H9 (cell line): ENCODE results near the gene OR10D3. TPM values are rescaled to one million over a fixed set of nuclear protein-coding genes. Genes with fewer than 3 reads are reported as not detected.

Experiments
- DNase-seq: peaks from one replicate; pipeline ENCODE4 v3.0.0-alpha.2; 2017
- H2AFZ ChIP-seq: one replicate; pipeline ENCODE4 v1.6.1; 2013; ENCODE audit warnings: mild to moderate bottlenecking, low read length, control low read depth, moderate library complexity
- H2AK5ac ChIP-seq: 2 replicates; pipeline ENCODE4 v1.6.1; 2013; ENCODE audit warnings: low read length, control low read depth, mixed read lengths; ENCODE audit not compliant: insufficient read length
- H2BK120ac ChIP-seq: one replicate; pipeline ENCODE4 v1.6.1; 2013; ENCODE audit warnings: low read depth, mild to moderate bottlenecking, low read length, control low read depth, inconsistent platforms; ENCODE audit not compliant: poor library complexity, severe bottlenecking
- H2BK12ac ChIP-seq: 2 replicates; pipeline ENCODE4 v1.6.1; 2013; ENCODE audit warnings: low read length, control low read depth, mixed read lengths, low read depth; ENCODE audit not compliant: insufficient read length
- H2BK15ac ChIP-seq: 2 replicates; pipeline ENCODE4 v1.6.1; 2013; ENCODE audit warnings: low read depth, low read length, control low read depth
- H2BK20ac ChIP-seq: one replicate; pipeline ENCODE4 v1.6.1; 2013; ENCODE audit warnings: low read depth, mild to moderate bottlenecking, low read length, control low read depth, inconsistent platforms; ENCODE audit not compliant: poor library complexity, severe bottlenecking
- H2BK5ac ChIP-seq: 2 replicates; pipeline ENCODE4 v1.6.1; 2013; ENCODE audit warnings: low read length, control low read depth, mixed read lengths; ENCODE audit not compliant: insufficient read length
- H3K14ac ChIP-seq: 2 replicates; pipeline ENCODE4 v1.6.1; 2013; ENCODE audit warnings: low read length, control low read depth; ENCODE audit not compliant: insufficient read depth
- H3K18ac ChIP-seq: 2 replicates; pipeline ENCODE4 v1.6.1; 2013; ENCODE audit warnings: low read depth, mild to moderate bottlenecking, mixed read lengths, low read length, control low read depth; ENCODE audit not compliant: insufficient read length
- H3K23ac ChIP-seq: 2 replicates; pipeline ENCODE4 v1.6.1; 2013; ENCODE audit warnings: low read length, control low read depth, mixed read lengths, low read depth; ENCODE audit not compliant: insufficient read length
- H3K23me2 ChIP-seq: 2 replicates; pipeline ENCODE4 v1.6.1; 2013; ENCODE audit warnings: low read depth, mild to moderate bottlenecking, mixed read lengths, low read length, control low read depth; ENCODE audit not compliant: insufficient read length, poor library complexity, severe bottlenecking
- H3K27ac ChIP-seq: 2 replicates; pipeline ENCODE4 v1.5.1; 2013; ENCODE audit warnings: low read length, control low read depth, mixed read lengths, low read depth; ENCODE audit not compliant: insufficient read length
- H3K27me3 ChIP-seq: 2 replicates; pipeline ENCODE4 v1.6.1; 2013; ENCODE audit warnings: low read length, control low read depth, inconsistent platforms; ENCODE audit not compliant: insufficient read depth
- H3K4ac ChIP-seq: 2 replicates; pipeline ENCODE4 v1.6.1; 2013; ENCODE audit warnings: low read depth, mild to moderate bottlenecking, control low read depth, inconsistent platforms, low read length, moderate library complexity
- H3K4me1 ChIP-seq: 2 replicates; pipeline ENCODE4 v1.6.1; 2013; ENCODE audit warnings: low read length, control low read depth, inconsistent platforms; ENCODE audit not compliant: insufficient read depth
- H3K4me2 ChIP-seq: 2 replicates; pipeline ENCODE4 v1.6.1; 2013; ENCODE audit warnings: low read length, control low read depth, mixed read lengths; ENCODE audit not compliant: insufficient read length, insufficient read depth
- H3K56ac ChIP-seq: 2 replicates; pipeline ENCODE4 v1.6.1; 2013; ENCODE audit warnings: low read depth, mild to moderate bottlenecking, mixed read lengths, low read length, control low read depth; ENCODE audit not compliant: insufficient read length
- H3K79me1 ChIP-seq: 2 replicates; pipeline ENCODE4 v1.6.1; 2013; ENCODE audit warnings: low read depth, mild to moderate bottlenecking, moderate library complexity, low read length, control low read depth, inconsistent platforms; ENCODE audit not compliant: insufficient read depth, poor library complexity, severe bottlenecking
- H3K79me2 ChIP-seq: 2 replicates; pipeline ENCODE4 v1.6.1; 2013; ENCODE audit warnings: low read length, control low read depth, inconsistent platforms; ENCODE audit not compliant: insufficient read depth
- H3K9ac ChIP-seq: 2 replicates; pipeline ENCODE4 v1.6.1; 2013; ENCODE audit warnings: low read length, control low read depth, mixed read lengths; ENCODE audit not compliant: insufficient read length; ENCODE audit errors: extremely low read depth
- H3K9me3 ChIP-seq: one replicate; pipeline ENCODE4 v1.6.1; 2013; ENCODE audit warnings: low read depth, low read length, inconsistent platforms; ENCODE audit not compliant: control insufficient read depth
- H3T11ph ChIP-seq: one replicate; pipeline ENCODE4 v1.6.1; 2013; ENCODE audit warnings: mild to moderate bottlenecking, low read length, control low read depth, inconsistent platforms
- H4K20me1 ChIP-seq: one replicate; pipeline ENCODE4 v1.6.1; 2013; ENCODE audit not compliant: control insufficient read depth, insufficient read length, insufficient read depth
- H4K5ac ChIP-seq: 2 replicates; pipeline ENCODE4 v1.6.1; 2013; ENCODE audit warnings: low read depth, mild to moderate bottlenecking, mixed read lengths, low read length, control low read depth; ENCODE audit not compliant: insufficient read length
- H4K8ac ChIP-seq: replicated peaks from 2 replicates; pipeline ENCODE4 v1.6.1; 2013; ENCODE audit warnings: low read length, control low read depth, mixed read lengths, low read depth; ENCODE audit not compliant: insufficient read length
- H4K91ac ChIP-seq: 2 replicates; pipeline ENCODE4 v1.6.1; 2013; ENCODE audit warnings: low read depth, mild to moderate bottlenecking, moderate library complexity, mixed read lengths, low read length, control low read depth; ENCODE audit not compliant: insufficient read length
- H3K27ac Mint-ChIP-seq, 3 experiments: 2 replicates in 2 of 3; 3 replicates in 1 of 3; pipeline ENCODE4 v1.8.0; 2020 to 2021; ENCODE audit warnings: mixed read lengths in 3 of 3, mild to moderate bottlenecking in 1 of 3, moderate library complexity in 1 of 3
- H3K27me3 Mint-ChIP-seq: 2 replicates; pipeline ENCODE4 v1.8.0; 2021; ENCODE audit warnings: low read depth, mild to moderate bottlenecking, moderate library complexity, mixed read lengths
- H3K36me3 Mint-ChIP-seq, 3 experiments: 2 replicates in 2 of 3; 3 replicates in 1 of 3; pipeline ENCODE4 v1.8.0; 2020 to 2021; ENCODE audit warnings: low read depth in 3 of 3, mixed read lengths in 3 of 3; ENCODE audit not compliant: insufficient read depth in 1 of 3
- H3K4me1 Mint-ChIP-seq, 2 experiments: 2 replicates each; pipeline ENCODE4 v1.8.0; 2020; ENCODE audit warnings: mixed read lengths in 2 of 2
- H3K4me3 Mint-ChIP-seq, 2 experiments: 2 replicates in 1 of 2; 3 replicates in 1 of 2; pipeline ENCODE4 v1.8.0; 2020 to 2021; ENCODE audit warnings: mild to moderate bottlenecking in 2 of 2, mixed read lengths in 2 of 2, moderate library complexity in 1 of 2
- H3K9me3 Mint-ChIP-seq, 2 experiments: 2 replicates in 1 of 2; 3 replicates in 1 of 2; pipeline ENCODE4 v1.8.0; 2020; ENCODE audit warnings: mild to moderate bottlenecking in 2 of 2, mixed read lengths in 2 of 2, moderate library complexity in 1 of 2
- CTCF ChIP-seq: fragments of 200-600 bp; sonication (generic); conservative IDR thresholded peaks from 3 replicates; pipeline ENCODE4 v1.8.0; 2021; ENCODE audit warnings: antibody characterized with exemption, mild to moderate bottlenecking
- WGBS: extraction: QIAGEN DNeasy Blood & Tissue Kit; methylation state at CpG from one replicate; pipeline ENCODE4 v1.1.7; 2013; ENCODE audit warnings: missing lambda C conversion rate, low lambda C conversion rate, mixed read lengths; ENCODE audit not compliant: insufficient read length; ENCODE audit errors: extremely low coverage; 5-methylcytosine and 5-hydroxymethylcytosine counted together
- total RNA-seq: library from RNA; stranded (reverse); gene quantifications from 2 replicates; pipeline ENCODE4 v1.2.1, GENCODE V29; 2021

Gene OR10D3
- total RNA-seq, 1 experiment from 2014 or later, result not detected

- Mint-ChIP-seq H3K27me3 (peaks cover 22% of the 10 kb centered on the region), H3K27ac (no peak overlapping the region), H3K4me1 (peaks cover 2 to 3% of the 10 kb centered on the region in 2 experiments), H3K9me3 (no peaks in the 10 kb centered on the region), H3K4me3 (no peak overlapping the region), H3K36me3 (no peaks in the 10 kb centered on the region)
- no peak overlapping the region for H4K8ac ChIP-seq
- no peak overlapping the region for H3K9ac ChIP-seq
- H3K27ac ChIP-seq, result no peak overlapping the region
- no peak overlapping the region for H3K14ac ChIP-seq
- H3K56ac ChIP-seq, result no peak overlapping the region
- no peak overlapping the region for H3K18ac ChIP-seq
- H2AK5ac ChIP-seq, result no peak overlapping the region
- no peak overlapping the region for H3T11ph ChIP-seq
- H4K91ac ChIP-seq, result no peak overlapping the region
- no peak overlapping the region for H2AFZ ChIP-seq
- no peak for DNase-seq
- no peak overlapping the region for H3K4ac ChIP-seq
- no peak overlapping the region for H2BK120ac ChIP-seq
- no peak for TF ChIP-seq CTCF
- no peak overlapping the region for H2BK15ac ChIP-seq
- H2BK12ac ChIP-seq, result no peak overlapping the region
- H3K4me2 ChIP-seq, result no peak overlapping the region
- no peak overlapping the region for H2BK20ac ChIP-seq
- no peaks in the 10 kb centered on the region for H3K79me1 ChIP-seq
- no peak overlapping the region for H4K5ac ChIP-seq
- H3K9me3 ChIP-seq, result no peaks in the 10 kb centered on the region
- H3K23me2 ChIP-seq, result no peaks in the 10 kb centered on the region
- no peaks in the 10 kb centered on the region; the same call in 1 of the 2 replicates for H3K27me3 ChIP-seq
- no peaks in the 10 kb centered on the region for H3K4me1 ChIP-seq
- WGBS, result no CpG with 5 or more reads among the region's 1 CpG
- H4K20me1 ChIP-seq, result no peaks in the 10 kb centered on the region
- H3K23ac ChIP-seq, result no peak overlapping the region
- no peak overlapping the region for H2BK5ac ChIP-seq
- H3K79me2 ChIP-seq, result no peaks in the 10 kb centered on the region
Observed at GRCh38 chr11:124179310-124179709, 3.8 kb upstream of the OR10D3 start.
